A549 (cell line): ENCODE measurements around the gene ATF4.

Experiments used
- CTCF ChIP-seq: fragments of >200 bp; sonication (Bioruptor Twin); formaldehyde crosslinking; IDR thresholded peaks from 3 replicates; pipeline ENCODE4 v1.5.1; 2016
- EHMT2 ChIP-seq: fragments of 200-600 bp; sonication (generic); IDR thresholded peaks from 2 replicates; pipeline ENCODE4 v1.6.1; 2016; ENCODE audit warnings: antibody characterized with exemption, low read depth, mild to moderate bottlenecking, moderate library complexity
- POLR2A ChIP-seq: IDR thresholded peaks from 2 replicates; pipeline ENCODE4 v1.6.1; 2012; ENCODE audit warnings: mild to moderate bottlenecking, low read length
- RFX5 ChIP-seq: fragments of 450-650 bp; IDR thresholded peaks from 2 replicates; pipeline ENCODE4 v1.7.1; 2014; ENCODE audit warnings: antibody characterized with exemption, mild to moderate bottlenecking, moderate library complexity

DNA sequence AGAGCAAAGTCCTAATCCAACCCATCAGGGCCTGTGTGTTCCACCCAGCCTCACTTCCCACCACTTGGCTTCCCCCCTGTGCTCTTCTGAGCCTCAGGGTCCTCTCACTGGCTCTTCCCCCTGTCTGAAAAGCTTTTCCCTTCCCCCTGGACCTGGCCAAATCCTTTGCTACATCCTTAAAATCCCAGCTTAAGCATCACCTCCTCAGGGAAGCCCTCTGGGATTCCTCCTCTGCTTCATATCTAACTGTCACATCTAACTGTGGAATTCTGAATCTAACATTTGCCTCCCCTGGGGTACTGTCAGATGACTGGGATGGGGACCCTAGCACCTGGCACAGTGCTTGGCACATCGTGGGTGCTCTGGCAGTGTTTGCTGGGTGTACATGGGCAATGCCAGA lies 51.2 kb downstream of the ATF4 start:
- TF ChIP-seq RFX5 (no peak), POLR2A (no peak), CTCF (no peak), EHMT2 (no peak)
